GM19328 (cell line): ENCODE measurements around the gene TMEM238.
"Not testable (repeated sequence)": the region's sequence is repeated elsewhere in the genome, so short reads cannot be mapped to it uniquely, and the experiment has no call there.

Experiments
- ATAC-seq: cut with Tn5 transposase; IDR thresholded peaks from one replicate; pipeline ENCODE4 v1.9.1; 2021; ENCODE audit warnings: mild to moderate bottlenecking, moderate library complexity; ENCODE audit not compliant: unreplicated experiment

Gene TMEM238

GRCh38 chr19:55341595-55342531 lies 42.2 kb downstream of the TMEM238 start:
- ATAC-seq, result no peak

- ATAC-seq, result no peak
These were observed 42.9 kb downstream of the TMEM238 start for GRCh38 chr19:55341171-55341588.

- no peak for ATAC-seq
These were observed 43.3 kb downstream of the TMEM238 start for GRCh38 chr19:55340784-55341147.

- no peak for ATAC-seq
These were observed 44.0 kb downstream of the TMEM238 start for GRCh38 chr19:55339889-55340783.

- peak; percentile 82 for ATAC-seq
These were observed 44.8 kb downstream of the TMEM238 start, which contains the start of gene KMT5C for GRCh38 chr19:55339105-55339888. Gene KMT5C, plus strand, starts transcription at chr19:55339876. Its CDS starts 2,061 bp downstream, at chr19:55341937.

- no peak for ATAC-seq
These were observed 48.0 kb downstream of the TMEM238 start for GRCh38 chr19:55336101-55336500.

GRCh38 chr19:55333870-55334269 lies 50.2 kb downstream of the TMEM238 start:
- no peak for ATAC-seq

GRCh38 chr19:55329791-55330190 lies 54.3 kb downstream of the TMEM238 start:
- ATAC-seq, result not testable (repeated sequence)
